KMS-11 (cell line): Measurements from ENCODE around the gene SNAPIN.

Source experiments
- H2AFZ ChIP-seq: fragments of 200-600 bp; sonication (generic); 2 replicates; pipeline ENCODE4 v1.6.1; 2016; ENCODE audit warnings: antibody characterized with exemption, mixed run types, low read depth
- H3K27ac ChIP-seq: fragments of 200-600 bp; sonication (generic); 2 replicates; pipeline ENCODE4 v1.6.1; 2016; ENCODE audit warnings: mild to moderate bottlenecking, mixed run types
- H3K27me3 ChIP-seq: fragments of 200-600 bp; sonication (generic); 2 replicates; pipeline ENCODE4 v1.6.1; 2017; ENCODE audit warnings: mild to moderate bottlenecking, low read depth, mixed run types, moderate library complexity; ENCODE audit not compliant: insufficient read depth
- H3K36me3 ChIP-seq: fragments of 200-600 bp; sonication (generic); 2 replicates; pipeline ENCODE4 v1.6.1; 2017; ENCODE audit warnings: mild to moderate bottlenecking, mixed run types; ENCODE audit not compliant: insufficient read depth
- H3K4me1 ChIP-seq: fragments of 200-600 bp; sonication (generic); 2 replicates; pipeline ENCODE4 v1.6.1; 2016; ENCODE audit warnings: mild to moderate bottlenecking, low read depth, mixed run types; ENCODE audit not compliant: poor library complexity, severe bottlenecking
- H3K4me2 ChIP-seq: fragments of 200-600 bp; sonication (generic); 2 replicates; pipeline ENCODE4 v1.7.0; 2016; ENCODE audit warnings: mild to moderate bottlenecking, mixed run types
- H3K4me3 ChIP-seq: fragments of 200-600 bp; sonication (generic); IDR thresholded peaks from 2 replicates; pipeline ENCODE4 v1.6.1; 2017; ENCODE audit warnings: low read depth, low read length, mixed read lengths; ENCODE audit not compliant: insufficient read depth
- H3K79me2 ChIP-seq: fragments of 200-600 bp; sonication (generic); 2 replicates; pipeline ENCODE4 v1.6.1; 2016; ENCODE audit warnings: low read depth, mixed run types; ENCODE audit not compliant: insufficient read depth
- H3K9ac ChIP-seq: fragments of 200-600 bp; sonication (generic); 2 replicates; pipeline ENCODE4 v1.6.1; 2016; ENCODE audit warnings: mild to moderate bottlenecking, mixed run types
- H4K20me1 ChIP-seq: fragments of 200-600 bp; sonication (generic); 2 replicates; pipeline ENCODE4 v1.6.1; 2016; ENCODE audit warnings: mild to moderate bottlenecking, mixed run types; ENCODE audit not compliant: insufficient read depth
- CTCF ChIP-seq: fragments of 200-600 bp; sonication (generic); conservative IDR thresholded peaks from 2 replicates; pipeline ENCODE4 v1.6.1; 2017; ENCODE audit warnings: low read depth, mild to moderate bottlenecking, antibody characterized with exemption, low read length, moderate library complexity, mixed read lengths

Gene SNAPIN

GRCh38 chr1:153610811-153611301 lies 47.6 kb upstream of the SNAPIN start:
- H3K27ac ChIP-seq = no peak overlapping the region
- no peak overlapping the region for H3K4me2 ChIP-seq
- H2AFZ ChIP-seq = no peak overlapping the region
- H3K4me1 ChIP-seq = no peaks in the 10 kb centered on the region
- H4K20me1 ChIP-seq = no peaks in the 10 kb centered on the region
- 0 out of 2 replicates have a peak, but pooled peaks cover 3% of the 10 kb centered on the region for H3K27me3 ChIP-seq
- no peak overlapping the region for H3K4me3 ChIP-seq
- no peak for TF ChIP-seq CTCF
- no peaks in the 10 kb centered on the region for H3K36me3 ChIP-seq
- H3K9ac ChIP-seq = no peak overlapping the region
- no peaks in the 10 kb centered on the region for H3K79me2 ChIP-seq

- Histone ChIP-seq H3K79me2 (no peaks in the 10 kb centered on the region), H2AFZ (no peak overlapping the region), H3K9ac (no peak overlapping the region), H4K20me1 (no peaks in the 10 kb centered on the region), H3K27ac (no peak overlapping the region), H3K36me3 (no peaks in the 10 kb centered on the region), H3K27me3 (0 out of 2 replicates have a peak, but pooled peaks cover 3% of the 10 kb centered on the region), H3K4me2 (no peak overlapping the region), H3K4me1 (no peaks in the 10 kb centered on the region), H3K4me3 (no peak overlapping the region)
- no peak for TF ChIP-seq CTCF
Observed at GRCh38 chr1:153611356-153611755, 47.1 kb upstream of the SNAPIN start.

- Histone ChIP-seq H3K9ac (no peak overlapping the region), H3K27ac (no peak overlapping the region), H3K36me3 (no peaks in the 10 kb centered on the region), H3K27me3 (0 out of 2 replicates have a peak, but pooled peaks cover 3% of the 10 kb centered on the region), H3K4me1 (no peaks in the 10 kb centered on the region), H3K79me2 (no peaks in the 10 kb centered on the region), H3K4me2 (no peak overlapping the region), H4K20me1 (no peaks in the 10 kb centered on the region), H2AFZ (no peak overlapping the region), H3K4me3 (no peak overlapping the region)
- TF ChIP-seq CTCF = no peak
Observed at GRCh38 chr1:153612111-153612754, 46.3 kb upstream of the SNAPIN start.

GRCh38 chr1:153612755-153613331 lies 45.7 kb upstream of the SNAPIN start, which contains the start of gene S100A16:
S100A16 (minus strand) TSS chr1:153613137; CDS start chr1:153608151, 4,986 bp downstream.
- TF ChIP-seq CTCF = no peak
- H3K79me2 ChIP-seq = no peaks in the 10 kb centered on the region
- H3K9ac ChIP-seq = no peak within 1 kb of the TSS
- no peak within 1 kb of the TSS for H3K4me3 ChIP-seq
- H3K4me2 ChIP-seq = no peak within 1 kb of the TSS
- no peak within 1 kb of the TSS for H2AFZ ChIP-seq
- 0 out of 2 replicates have a peak, but pooled peaks cover 3% of the 10 kb centered on the region for H3K27me3 ChIP-seq
- no peaks in the 10 kb centered on the region for H3K4me1 ChIP-seq
- no peak within 1 kb of the TSS for H3K27ac ChIP-seq
- no peaks in the 10 kb centered on the region for H3K36me3 ChIP-seq
- H4K20me1 ChIP-seq = no peaks in the 10 kb centered on the region
